Measurements from ENCODE around the gene PON1. TPM values are rescaled to one million over a fixed set of nuclear protein-coding genes. Genes with fewer than 3 reads are reported as not detected.

The PON1 gene
- total RNA-seq, 2 donors from 2014 or later: not detected

GRCh38 chr7:95262875-95263274 is 61.5 kb downstream of the PON1 start:
- no peak overlapping the region for H3K27ac Mint-ChIP-seq
- no peak for ATAC-seq (replicated peaks)
- H3K4me1 Mint-ChIP-seq: no peaks in the 10 kb centered on the region
- H3K4me3 Mint-ChIP-seq: no peak overlapping the region
- no peaks in the 10 kb centered on the region for H3K9me3 Mint-ChIP-seq
- H3K27me3 Mint-ChIP-seq: peaks cover 4% of the 10 kb centered on the region
- no peaks in the 10 kb centered on the region for H3K36me3 Mint-ChIP-seq (ENCODE audit: low read depth)

DNA sequence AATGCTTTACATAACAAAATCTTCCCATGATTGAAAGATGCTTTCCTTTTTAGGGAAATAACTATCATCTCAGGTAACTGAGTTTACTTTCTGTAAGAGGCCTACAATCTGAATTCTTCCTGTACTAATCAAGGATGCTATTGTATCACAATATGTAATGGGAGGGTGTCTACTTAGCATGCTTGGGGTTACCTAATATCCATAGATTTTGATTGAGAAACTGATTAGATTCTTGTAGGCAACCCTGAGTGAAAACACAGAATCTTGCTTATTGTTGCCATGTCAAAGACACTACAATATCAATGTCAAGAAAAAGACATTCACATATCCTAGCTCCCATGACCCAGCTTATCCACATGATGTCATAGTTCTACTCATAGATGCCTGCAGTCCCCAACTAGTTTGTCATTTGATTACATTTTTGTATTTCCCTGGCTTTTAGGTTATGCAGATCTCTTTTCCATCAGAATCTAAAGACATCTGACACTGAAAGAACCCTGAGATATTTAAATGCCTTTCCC is 62.4 kb downstream of the PON1 start:
- no peak for ATAC-seq (replicated peaks)
- H3K4me1 Mint-ChIP-seq: no peaks in the 10 kb centered on the region
- H3K36me3 Mint-ChIP-seq (ENCODE audit: low read depth): no peaks in the 10 kb centered on the region
- H3K27me3 Mint-ChIP-seq: peaks cover 4% of the 10 kb centered on the region
- H3K27ac Mint-ChIP-seq: no peak overlapping the region
- no peaks in the 10 kb centered on the region for H3K9me3 Mint-ChIP-seq
- H3K4me3 Mint-ChIP-seq: no peak overlapping the region

- ATAC-seq (replicated peaks): peak; percentile 26
- Mint-ChIP-seq H3K27ac (no peak overlapping the region), H3K4me1 (no peaks in the 10 kb centered on the region), H3K4me3 (no peak overlapping the region), H3K9me3 (no peaks in the 10 kb centered on the region), H3K27me3 (peaks cover 3% of the 10 kb centered on the region), H3K36me3 (ENCODE audit: low read depth) (no peaks in the 10 kb centered on the region)
Measured at GRCh38 chr7:95255691-95256090, 68.6 kb downstream of the PON1 start.

- no peak overlapping the region for H3K4me3 Mint-ChIP-seq
- peaks cover 3% of the 10 kb centered on the region for H3K27me3 Mint-ChIP-seq
- no peaks in the 10 kb centered on the region for H3K4me1 Mint-ChIP-seq
- H3K9me3 Mint-ChIP-seq: no peaks in the 10 kb centered on the region
- H3K36me3 Mint-ChIP-seq (ENCODE audit: low read depth): no peaks in the 10 kb centered on the region
- H3K27ac Mint-ChIP-seq: no peak overlapping the region
- ATAC-seq (replicated peaks): no peak
Measured at GRCh38 chr7:95253986-95254385, 70.3 kb downstream of the PON1 start.

DNA sequence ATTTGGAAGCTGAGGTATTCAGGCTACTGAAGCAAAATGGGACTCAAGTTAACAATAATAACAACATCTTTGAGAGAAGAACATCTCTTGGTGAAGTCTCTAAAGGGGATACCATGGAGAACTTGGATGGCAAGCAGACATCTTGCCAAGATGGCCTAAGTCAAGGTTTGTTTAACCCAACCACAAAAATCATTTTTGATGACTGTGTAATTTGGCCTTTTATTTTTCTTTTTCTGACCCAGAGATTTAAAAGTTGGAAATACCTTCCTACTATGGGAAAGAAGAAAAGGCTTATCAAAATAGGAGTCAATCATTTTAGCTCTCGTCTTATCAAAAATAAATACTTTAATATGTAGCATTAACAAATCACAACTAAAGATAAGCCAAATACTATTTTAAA is 72.4 kb downstream of the PON1 start:
- Mint-ChIP-seq H3K4me1 (no peaks in the 10 kb centered on the region), H3K27ac (no peak overlapping the region), H3K4me3 (no peak overlapping the region), H3K9me3 (no peaks in the 10 kb centered on the region), H3K27me3 (peaks cover 3% of the 10 kb centered on the region), H3K36me3 (ENCODE audit: low read depth) (no peaks in the 10 kb centered on the region)
- no peak for ATAC-seq (replicated peaks)

GRCh38 chr7:95250571-95250970 is 73.8 kb downstream of the PON1 start:
- Mint-ChIP-seq H3K27me3 (peaks cover 5% of the 10 kb centered on the region), H3K9me3 (no peaks in the 10 kb centered on the region), H3K36me3 (ENCODE audit: low read depth) (no peaks in the 10 kb centered on the region), H3K4me1 (no peaks in the 10 kb centered on the region), H3K27ac (no peak overlapping the region), H3K4me3 (no peak overlapping the region)
- no peak for ATAC-seq (replicated peaks)

Other genes with a start within 250 kb of the PON1 start
- gene PON3, start 71.8 kb upstream of the PON1 start, total RNA-seq: not detected
- gene PON2, start 110.5 kb upstream of the PON1 start, total RNA-seq: 1 to 10 TPM; 3.9 to 9.3 TPM
- gene ASB4, start 161.4 kb upstream of the PON1 start, total RNA-seq: not detected

Measured in activated T-helper 17 cell treated with anti-CD3 and anti-CD28 coated beads, Interleukin-2, amount 50 U/mL, for 72 hours (primary cell).